IMR-90 (cell line): ENCODE measurements around the gene CAPN2. TPM values are rescaled to one million over a fixed set of nuclear protein-coding genes. Genes with fewer than 3 reads are reported as not detected.

Source experiments
- ATAC-seq: fragments of 200-7000 bp; cut with Tn5 transposase; 2 replicates; pipeline ENCODE4 v1.9.1; 2020; ENCODE audit warnings: low read depth, mild to moderate bottlenecking, moderate library complexity
- BruUV-seq: library from RNA; stranded (reverse); fragments of 400-500 nt; replicated peaks from 2 replicates; lab custom pipeline; 2021; lab: Mats Ljungman, UMichigan
- CTCF ChIA-PET: fragments of 300-600 bp; formaldehyde crosslinking; extraction: SDS; loops from one replicate; lab custom pipeline; 2021; ENCODE audit warnings: antibody characterized with exemption; lab: Yijun Ruan, JAX
- POLR2A ChIA-PET: fragments of 300-600 bp; sonication (Branson Sonifier 250); formaldehyde crosslinking; loops from one replicate; lab custom pipeline; 2022; ENCODE audit warnings: antibody characterized with exemption; ENCODE audit not compliant: unreplicated experiment; lab: Charles Lee
- DNase-seq: peaks from one replicate; pipeline ENCODE4 v3.0.0; 2013
- H2AFZ ChIP-seq: replicated peaks from 2 replicates; pipeline ENCODE3; 2013; ENCODE audit warnings: low read length, mild to moderate bottlenecking; ENCODE audit not compliant: poor library complexity
- H2AK5ac ChIP-seq: 2 replicates; pipeline ENCODE4 v1.6.1; 2013; ENCODE audit warnings: low read depth, low read length, inconsistent platforms
- H2AK9ac ChIP-seq: replicated peaks from 2 replicates; pipeline ENCODE3; 2013; ENCODE audit warnings: mild to moderate bottlenecking, low read depth, low read length, moderate library complexity; ENCODE audit not compliant: poor library complexity
- H2BK120ac ChIP-seq: 2 replicates; pipeline ENCODE4 v1.6.1; 2013; ENCODE audit warnings: low read depth, low read length, inconsistent platforms
- H2BK15ac ChIP-seq: 3 replicates; pipeline ENCODE4 v1.6.1; 2013; ENCODE audit warnings: low read depth, low read length, inconsistent platforms
- H2BK20ac ChIP-seq: 2 replicates; pipeline ENCODE4 v1.6.1; 2013; ENCODE audit warnings: low read depth, mild to moderate bottlenecking, inconsistent platforms, low read length, moderate library complexity
- H2BK5ac ChIP-seq: 2 replicates; pipeline ENCODE4 v1.6.1; 2013; ENCODE audit warnings: mild to moderate bottlenecking, low read depth, low read length, inconsistent platforms; ENCODE audit not compliant: poor library complexity, severe bottlenecking
- H3K14ac ChIP-seq: replicated peaks from 2 replicates; pipeline ENCODE4 v1.6.1; 2013; ENCODE audit warnings: low read depth, low read length, inconsistent platforms
- H3K18ac ChIP-seq: 2 replicates; pipeline ENCODE4 v1.6.1; 2013; ENCODE audit warnings: low read depth, low read length, control low read depth
- H3K23ac ChIP-seq: 2 replicates; pipeline ENCODE4 v1.6.1; 2013; ENCODE audit warnings: low read depth, low read length, inconsistent platforms
- H3K27ac ChIP-seq: 2 replicates; pipeline ENCODE4 v1.5.1; 2013; ENCODE audit warnings: mild to moderate bottlenecking, control low read depth, low read length; ENCODE audit not compliant: insufficient read depth
- H3K27me3 ChIP-seq: 2 replicates; pipeline ENCODE4 v1.6.1; 2013; ENCODE audit warnings: low read length; ENCODE audit not compliant: control insufficient read depth, insufficient read depth
- H3K36me3 ChIP-seq: 2 replicates; pipeline ENCODE4 v1.6.1; 2013; ENCODE audit warnings: low read length, mixed read lengths; ENCODE audit not compliant: control insufficient read depth, insufficient read depth
- H3K4ac ChIP-seq: 2 replicates; pipeline ENCODE4 v1.6.1; 2013; ENCODE audit warnings: low read depth, low read length, inconsistent platforms
- H3K4me1 ChIP-seq: 2 replicates; pipeline ENCODE4 v1.6.1; 2013; ENCODE audit warnings: low read length, mixed read lengths; ENCODE audit not compliant: control insufficient read depth, insufficient read depth
- H3K4me2 ChIP-seq: 2 replicates; pipeline ENCODE4 v1.6.1; 2013; ENCODE audit warnings: low read depth, mild to moderate bottlenecking, control low read depth, low read length, moderate library complexity
- H3K4me3 ChIP-seq: 2 replicates; pipeline ENCODE4 v1.5.1; 2013; ENCODE audit warnings: low read depth, mild to moderate bottlenecking, control low read depth, low read length, moderate library complexity; ENCODE audit not compliant: insufficient read depth
- H3K56ac ChIP-seq: 2 replicates; pipeline ENCODE4 v1.6.1; 2013; ENCODE audit warnings: low read length, inconsistent platforms; ENCODE audit not compliant: insufficient read depth; ENCODE audit errors: extremely low read depth
- H3K79me1 ChIP-seq, 2 experiments: 2 replicates each; pipeline ENCODE4 v1.6.1; 2013; ENCODE audit warnings: low read length in 2 of 2, inconsistent platforms in 1 of 2, low read depth in 1 of 2
- H3K9ac ChIP-seq: 2 replicates; pipeline ENCODE4 v1.6.1; 2013; ENCODE audit warnings: low read depth, low read length, control low read depth
- H3K9me1 ChIP-seq: 2 replicates; pipeline ENCODE4 v1.6.1; 2013; ENCODE audit warnings: low read length, inconsistent platforms; ENCODE audit not compliant: insufficient read depth
- H3K9me3 ChIP-seq: 2 replicates; pipeline ENCODE4 v1.6.1; 2013; ENCODE audit warnings: low read length; ENCODE audit not compliant: control insufficient read depth, insufficient read depth
- H4K20me1 ChIP-seq: 2 replicates; pipeline ENCODE4 v1.6.1; 2013; ENCODE audit warnings: low read length, inconsistent platforms; ENCODE audit not compliant: insufficient read depth
- H4K5ac ChIP-seq: 2 replicates; pipeline ENCODE4 v1.6.1; 2013; ENCODE audit warnings: mild to moderate bottlenecking, low read depth, low read length, control low read depth
- H4K8ac ChIP-seq, 2 experiments: 2 replicates each; pipeline ENCODE4 v1.6.1; 2013; ENCODE audit warnings: low read depth in 2 of 2, low read length in 2 of 2, control low read depth in 1 of 2, inconsistent platforms in 1 of 2
- H4K91ac ChIP-seq: 2 replicates; pipeline ENCODE4 v1.6.1; 2013; ENCODE audit warnings: low read depth, low read length, inconsistent platforms; ENCODE audit not compliant: insufficient read depth
- CTCF ChIP-seq: conservative IDR thresholded peaks from 2 replicates; pipeline ENCODE4 v1.5.1; 2012; ENCODE audit warnings: mild to moderate bottlenecking, low read depth, low read length, improper control_type of control experiment
- MAFK ChIP-seq: IDR thresholded peaks from 2 replicates; pipeline ENCODE4 v1.6.1; 2012; ENCODE audit warnings: low read depth, low read length, improper control_type of control experiment
- RAD21 ChIP-seq: IDR thresholded peaks from 2 replicates; pipeline ENCODE4 v1.6.1; 2012; ENCODE audit warnings: low read length, improper control_type of control experiment
- SMC3 ChIP-seq: fragments of 150-350 bp; IDR thresholded peaks from 2 replicates; pipeline ENCODE4 v1.6.1; 2016; ENCODE audit warnings: low read depth, mild to moderate bottlenecking, antibody characterized with exemption, low read length, moderate library complexity
- WGBS, 2 experiments: methylation state at CpG; one replicate each; pipeline versions ENCODE4 v1.1.5 to v1.1.7; 2013; ENCODE audit warnings: missing lambda C conversion rate in 2 of 2; ENCODE audit not compliant: insufficient read length in 1 of 2; ENCODE audit errors: extremely low coverage in 2 of 2; 5-methylcytosine and 5-hydroxymethylcytosine counted together
- dilution Hi-C: fragments of 300-500 bp; cut with HindIII; formaldehyde crosslinking; loops from one replicate; pipeline ENCODE4 v1.14.3; 2018; ENCODE audit warnings: low sequenced_read_pairs; ENCODE audit not compliant: unreplicated experiment
- in situ Hi-C: fragments of 300-500 bp; cut with MboI; formaldehyde crosslinking; loops from 3 replicates; pipeline ENCODE4 v1.14.3; 2019; ENCODE audit warnings: low sequenced_read_pairs, inconsistent platforms, mixed read lengths
- intact Hi-C: fragments of 100-400 bp; cut with micrococcal nuclease; formaldehyde crosslinking; loops from 2 replicates; pipeline ENCODE4 v1.10.0; 2022
- polyA plus RNA-seq, 3 experiments: library from polyadenylated mRNA; depleted of rRNA; stranded (reverse); fragments of >200 nt; gene quantifications; 2 replicates each; pipeline ENCODE4 v1.2.3, GENCODE V29; 2012; ENCODE audit warnings: low replicate concordance in 1 of 3
- total RNA-seq: library from RNA; depleted of rRNA; stranded (reverse); fragments of >200 nt; gene quantifications from 2 replicates; pipeline ENCODE4 v1.2.3, GENCODE V29; 2012

The CAPN2 gene
- total and polyA plus RNA-seq, 2 of the 4 experiments (the other 2 are of a cell fraction) = 339 to 430 TPM

- dilution Hi-C loops (no loop called here), intact Hi-C loops (loop anchor here (2.0 to 10.0 kb wide), 3 partner anchors 35 to 303 kb away; partner anchors contain the start of gene FBXO28), in situ Hi-C loops (no loop called here)
- Histone ChIP-seq H3K56ac (no peak overlapping the region), H3K4me3 (no peak overlapping the region), H4K91ac (no peak overlapping the region), H3K9me3 (no peaks in the 10 kb centered on the region), H3K4me2 (no peak overlapping the region), H4K8ac (no peak overlapping the region), H3K27me3 (no peaks in the 10 kb centered on the region), H3K18ac (no peak overlapping the region), H2BK5ac (no peak overlapping the region), H3K14ac (no peak overlapping the region), H2BK120ac (no peak overlapping the region), H3K4ac (no peak overlapping the region), H3K36me3 (peaks cover 22% of the 10 kb centered on the region), H3K27ac (no peak overlapping the region), H2AFZ (no peak overlapping the region), H2AK5ac (no peak overlapping the region), H3K23ac (no peak overlapping the region), H2BK15ac (no peak overlapping the region), H2AK9ac (no peak overlapping the region), H2BK20ac (no peak overlapping the region), H3K4me1 (peaks cover 2% of the 10 kb centered on the region), H3K9me1 (peaks cover 7% of the 10 kb centered on the region; the same call in 1 of the 2 replicates), H4K20me1 (peaks cover 11% of the 10 kb centered on the region; the same call in 1 of the 2 replicates), H3K9ac (no peak overlapping the region), H3K79me1 (peaks cover 20 to 33% of the 10 kb centered on the region in 2 experiments; a peak in 3 of 4 replicates), H4K5ac (no peak overlapping the region)
- 0 out of 2 replicates have a peak, but pooled peaks have one; percentile 48 for ATAC-seq
- DNase-seq = peak; percentile 49
- no TSS peak for BruUV-seq
- POLR2A ChIA-PET = no interaction called here
- peak; percentile 57 for TF ChIP-seq CTCF
- peak; percentile 67 for TF ChIP-seq SMC3
- peak; percentile 69 for TF ChIP-seq RAD21
- no peak for TF ChIP-seq MAFK
- no CpG with 5 or more reads among the region's 3 CpGs for WGBS, 2 experiments
- CTCF ChIA-PET = interaction anchor here (0.9 to 1.4 kb wide), 4 partner anchors 9 to 44 kb away, joined by 3 to 4 read pairs (median 4); no protein-coding TSS in a partner anchor
Measured at GRCh38 chr1:223811634-223812101, 99.3 kb downstream of the CAPN2 start.
